ENCODE results near the gene PIWIL4.
A peak's percentile ranks its signal among the peaks of the same experiment; 100 is the strongest.
"Not testable (repeated sequence)": the region's sequence is repeated elsewhere in the genome, so short reads cannot be mapped to it uniquely, and the experiment has no call there.

PIWIL4 gene

GRCh38 chr11:94584978-94585377 lies 17.8 kb downstream of the PIWIL4 start:
- no peak for DNase-seq (ENCODE audit: low read depth in 3 of 3)

- DNase-seq (ENCODE audit: low read depth in 3 of 3): no peak
Observed at GRCh38 chr11:94585399-94585798, 18.2 kb downstream of the PIWIL4 start.

- no peak for DNase-seq (ENCODE audit: low read depth in 3 of 3)
Observed at GRCh38 chr11:94586546-94586945, 19.4 kb downstream of the PIWIL4 start.

- DNase-seq (ENCODE audit: low read depth in 3 of 3): no peak
Observed at GRCh38 chr11:94586978-94587377, 19.8 kb downstream of the PIWIL4 start.

- DNase-seq (ENCODE audit: low read depth in 3 of 3): no peak
Observed at GRCh38 chr11:94588366-94588942, 21.3 kb downstream of the PIWIL4 start.

GRCh38 chr11:94590352-94591041 lies 23.3 kb downstream of the PIWIL4 start:
- DNase-seq (ENCODE audit: low read depth in 3 of 3): no peak

- no peak for DNase-seq (ENCODE audit: low read depth in 3 of 3)
Observed at GRCh38 chr11:94593030-94593429, 25.9 kb downstream of the PIWIL4 start.

- no peak for DNase-seq (ENCODE audit: low read depth in 3 of 3)
Observed at GRCh38 chr11:94595076-94595475, 27.9 kb downstream of the PIWIL4 start.

- no peak for DNase-seq (ENCODE audit: low read depth in 3 of 3)
Observed at GRCh38 chr11:94597896-94598295, 30.7 kb downstream of the PIWIL4 start.

- DNase-seq (ENCODE audit: low read depth in 3 of 3): no peak
Observed at GRCh38 chr11:94599510-94599909, 32.3 kb downstream of the PIWIL4 start.

- peak; percentile 4 to 27 (median 12) for DNase-seq (ENCODE audit: low read depth in 3 of 3)
Observed at GRCh38 chr11:94602430-94603372, 35.5 kb downstream of the PIWIL4 start.

GRCh38 chr11:94603587-94603986 lies 36.4 kb downstream of the PIWIL4 start:
- no peak for DNase-seq (ENCODE audit: low read depth in 3 of 3)

GRCh38 chr11:94604482-94604881 lies 37.3 kb downstream of the PIWIL4 start:
- no peak for DNase-seq (ENCODE audit: low read depth in 3 of 3)

- no peak for DNase-seq (ENCODE audit: low read depth in 3 of 3)
Observed at GRCh38 chr11:94613120-94613519, 46.0 kb downstream of the PIWIL4 start.

- DNase-seq (ENCODE audit: low read depth in 3 of 3): peak; percentile 8 to 23 (median 8)
Observed at GRCh38 chr11:94623120-94623735, 56.1 kb downstream of the PIWIL4 start.

- not testable (repeated sequence) for DNase-seq (ENCODE audit: low read depth in 3 of 3)
Observed at GRCh38 chr11:94625422-94625821, 58.3 kb downstream of the PIWIL4 start.

- DNase-seq (ENCODE audit: low read depth in 3 of 3): not testable (repeated sequence)
Observed at GRCh38 chr11:94627003-94627560, 59.9 kb downstream of the PIWIL4 start.

GRCh38 chr11:94629741-94630140 lies 62.6 kb downstream of the PIWIL4 start:
- DNase-seq (ENCODE audit: low read depth in 3 of 3): no peak

GRCh38 chr11:94630221-94630620 lies 63.1 kb downstream of the PIWIL4 start:
- DNase-seq (ENCODE audit: low read depth in 3 of 3): no peak

GRCh38 chr11:94632356-94632755 lies 65.2 kb downstream of the PIWIL4 start:
- no peak for DNase-seq (ENCODE audit: low read depth in 3 of 3)

- no peak for DNase-seq (ENCODE audit: low read depth in 3 of 3)
Observed at GRCh38 chr11:94635072-94635471, 67.9 kb downstream of the PIWIL4 start.
